IPS-20b (cell line): ENCODE data around the gene FZR1.

Source experiments
- H3K27ac ChIP-seq: one replicate; pipeline ENCODE4 v1.5.1; 2013; ENCODE audit warnings: low read length
- H3K27me3 ChIP-seq: 2 replicates; pipeline ENCODE4 v1.6.1; 2013; ENCODE audit warnings: mild to moderate bottlenecking, low read length, inconsistent platforms; ENCODE audit not compliant: insufficient read depth
- H3K36me3 ChIP-seq: 2 replicates; pipeline ENCODE4 v1.6.1; 2013; ENCODE audit warnings: low read depth, mild to moderate bottlenecking, inconsistent platforms, low read length, moderate library complexity; ENCODE audit not compliant: insufficient read depth
- H3K4me1 ChIP-seq: 2 replicates; pipeline ENCODE4 v1.6.1; 2013; ENCODE audit warnings: mild to moderate bottlenecking, control low read depth, inconsistent platforms, low read length, moderate library complexity; ENCODE audit not compliant: insufficient read depth
- H3K4me3 ChIP-seq: 2 replicates; pipeline ENCODE4 v1.5.1; 2013; ENCODE audit warnings: mild to moderate bottlenecking, low read length, inconsistent platforms
- H3K9ac ChIP-seq: 2 replicates; pipeline ENCODE4 v1.6.1; 2013; ENCODE audit warnings: low read depth, mild to moderate bottlenecking, inconsistent platforms, low read length, moderate library complexity
- H3K9me3 ChIP-seq: 2 replicates; pipeline ENCODE4 v1.6.1; 2013; ENCODE audit warnings: mild to moderate bottlenecking, low read depth, low read length, inconsistent platforms; ENCODE audit not compliant: insufficient read depth

FZR1 gene

DNA sequence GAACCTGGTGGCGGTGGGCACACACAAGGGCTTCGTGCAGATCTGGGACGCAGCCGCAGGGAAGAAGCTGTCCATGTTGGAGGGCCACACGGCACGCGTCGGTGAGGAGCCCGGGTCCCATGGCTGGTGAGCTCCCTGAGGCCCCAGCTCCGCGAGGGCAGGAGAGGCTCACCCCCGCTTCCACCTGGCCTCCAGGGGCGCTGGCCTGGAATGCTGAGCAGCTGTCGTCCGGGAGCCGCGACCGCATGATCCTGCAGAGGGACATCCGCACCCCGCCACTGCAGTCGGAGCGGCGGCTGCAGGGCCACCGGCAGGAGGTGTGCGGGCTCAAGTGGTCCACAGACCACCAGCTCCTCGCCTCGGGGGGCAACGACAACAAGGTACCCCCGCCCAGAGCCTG lies 25.6 kb downstream of the FZR1 start:
- Histone ChIP-seq H3K27ac (no peak overlapping the region), H3K9me3 (no peaks in the 10 kb centered on the region), H3K36me3 (peaks cover 49% of the 10 kb centered on the region)

GRCh38 chr19:3532154-3532786 lies 26.2 kb downstream of the FZR1 start:
- Histone ChIP-seq H3K36me3 (peaks cover 46% of the 10 kb centered on the region), H3K9me3 (no peaks in the 10 kb centered on the region), H3K9ac (no peak overlapping the region), H3K4me3 (no peak overlapping the region), H3K27me3 (no peaks in the 10 kb centered on the region), H3K27ac (no peak overlapping the region), H3K4me1 (no peaks in the 10 kb centered on the region)

More for the DNA sequence above, 25.6 kb downstream of the FZR1 start:
- H3K9ac ChIP-seq = no peak overlapping the region
- H3K4me3 ChIP-seq = no peak overlapping the region
- H3K4me1 ChIP-seq = no peaks in the 10 kb centered on the region
- no peaks in the 10 kb centered on the region for H3K27me3 ChIP-seq

DNA sequence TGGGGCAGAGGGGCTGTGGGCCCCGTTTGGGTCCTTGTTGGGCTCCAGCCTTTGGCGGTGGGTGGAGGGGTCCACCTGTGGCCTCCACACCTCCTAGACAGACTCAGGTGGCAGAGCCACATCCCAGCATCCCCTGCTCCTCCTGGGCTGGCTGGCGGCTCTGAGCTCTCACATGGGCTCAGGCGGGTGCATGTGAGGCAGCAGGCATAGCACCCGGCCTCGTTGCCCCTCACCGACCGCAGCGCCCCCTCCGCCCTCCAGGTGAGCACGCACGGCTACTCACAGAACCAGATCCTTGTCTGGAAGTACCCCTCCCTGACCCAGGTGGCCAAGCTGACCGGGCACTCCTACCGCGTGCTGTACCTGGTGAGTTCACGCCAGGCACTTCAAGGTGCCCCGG lies 26.9 kb downstream of the FZR1 start:
- Histone ChIP-seq H3K9ac (no peak overlapping the region), H3K27ac (no peak overlapping the region), H3K4me3 (no peak overlapping the region), H3K4me1 (no peaks in the 10 kb centered on the region), H3K27me3 (no peaks in the 10 kb centered on the region), H3K36me3 (peaks cover 42% of the 10 kb centered on the region), H3K9me3 (no peaks in the 10 kb centered on the region)

- Histone ChIP-seq H3K36me3 (peaks cover 42% of the 10 kb centered on the region), H3K4me3 (no peak overlapping the region), H3K4me1 (no peaks in the 10 kb centered on the region)
These were observed 27.6 kb downstream of the FZR1 start for GRCh38 chr19:3533563-3534216.

GRCh38 chr19:3534375-3535234 lies 28.5 kb downstream of the FZR1 start:
- H3K27me3 ChIP-seq = no peaks in the 10 kb centered on the region
- no peaks in the 10 kb centered on the region for H3K4me1 ChIP-seq
- peaks cover 42% of the 10 kb centered on the region for H3K36me3 ChIP-seq
- H3K4me3 ChIP-seq = no peak overlapping the region
- no peak overlapping the region for H3K9ac ChIP-seq
- H3K9me3 ChIP-seq = no peaks in the 10 kb centered on the region
- no peak overlapping the region for H3K27ac ChIP-seq

More at GRCh38 chr19:3533563-3534216, 27.6 kb downstream of the FZR1 start:
- H3K9me3 ChIP-seq = no peaks in the 10 kb centered on the region
- H3K27me3 ChIP-seq = no peaks in the 10 kb centered on the region
- H3K9ac ChIP-seq = no peak overlapping the region
- H3K27ac ChIP-seq = no peak overlapping the region

DNA sequence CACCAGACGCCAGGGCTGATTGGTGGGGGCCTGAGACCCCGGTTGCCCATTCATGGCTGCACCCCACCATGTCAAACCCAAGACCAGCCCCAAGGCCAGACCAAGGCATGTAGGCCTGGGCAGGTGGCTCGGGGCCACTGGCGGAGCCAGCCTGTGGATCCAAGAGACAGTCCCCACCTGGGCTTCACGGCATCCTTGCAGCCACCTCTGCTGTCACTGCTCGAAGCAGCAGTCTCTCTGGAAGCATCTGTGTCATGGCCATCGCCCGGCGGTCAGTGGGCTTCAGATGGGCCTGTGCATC lies 29.1 kb downstream of the FZR1 start:
- H3K36me3 ChIP-seq = peaks cover 42% of the 10 kb centered on the region
- no peak overlapping the region for H3K9ac ChIP-seq
- no peak overlapping the region for H3K27ac ChIP-seq
- no peak overlapping the region for H3K4me3 ChIP-seq
- no peaks in the 10 kb centered on the region for H3K4me1 ChIP-seq
- H3K27me3 ChIP-seq = no peaks in the 10 kb centered on the region
- no peaks in the 10 kb centered on the region for H3K9me3 ChIP-seq

- no peaks in the 10 kb centered on the region for H3K27me3 ChIP-seq
- H3K4me1 ChIP-seq = no peaks in the 10 kb centered on the region
- H3K27ac ChIP-seq = no peak overlapping the region
- no peak overlapping the region for H3K4me3 ChIP-seq
- H3K9ac ChIP-seq = no peak overlapping the region
- H3K9me3 ChIP-seq = no peaks in the 10 kb centered on the region
- H3K36me3 ChIP-seq = peaks cover 42% of the 10 kb centered on the region
These were observed 29.5 kb downstream of the FZR1 start for GRCh38 chr19:3535563-3535965.

- no peaks in the 10 kb centered on the region for H3K27me3 ChIP-seq
- H3K36me3 ChIP-seq = peaks cover 40% of the 10 kb centered on the region
- H3K4me1 ChIP-seq = no peaks in the 10 kb centered on the region
- no peaks in the 10 kb centered on the region for H3K9me3 ChIP-seq
- H3K4me3 ChIP-seq = no peak overlapping the region
- no peak overlapping the region for H3K27ac ChIP-seq
- H3K9ac ChIP-seq = no peak overlapping the region
These were observed 29.9 kb downstream of the FZR1 start for GRCh38 chr19:3535981-3536380.

DNA sequence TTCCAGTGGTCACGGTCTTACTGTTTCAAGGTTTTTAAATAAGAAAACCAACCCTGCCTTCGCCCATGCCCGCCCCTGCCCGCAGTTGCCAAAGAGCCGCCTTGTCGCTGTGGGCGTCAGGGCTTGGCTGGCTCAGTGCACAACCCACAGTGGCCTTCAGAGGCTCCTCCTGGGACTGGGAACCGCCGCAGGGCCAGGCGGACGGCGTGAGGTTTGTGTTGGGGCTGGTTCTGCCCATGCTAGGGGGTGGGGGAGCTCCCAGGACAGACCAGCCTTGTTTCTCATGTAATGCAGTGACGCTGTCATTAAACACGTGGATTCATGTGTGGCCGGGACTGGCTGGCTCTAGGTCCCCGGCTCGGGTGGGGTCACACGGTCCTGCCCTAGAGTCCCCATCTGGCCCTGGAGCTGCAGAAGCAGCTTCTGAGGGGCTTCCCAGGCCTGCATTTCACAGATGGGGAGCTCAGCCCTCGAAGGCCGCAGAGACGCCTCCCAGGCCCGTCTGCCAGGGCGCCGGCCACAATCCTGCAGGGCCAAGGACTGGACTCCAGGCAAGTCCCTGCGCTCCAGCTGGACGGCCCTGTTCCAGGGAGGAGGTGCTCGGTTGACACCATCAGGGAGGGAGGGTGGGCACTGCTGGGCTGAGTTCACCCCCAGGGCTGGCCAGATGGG lies 30.5 kb downstream of the FZR1 start:
- Histone ChIP-seq H3K9me3 (no peaks in the 10 kb centered on the region), H3K36me3 (peaks cover 35% of the 10 kb centered on the region), H3K9ac (no peak overlapping the region), H3K27me3 (no peaks in the 10 kb centered on the region), H3K4me1 (no peaks in the 10 kb centered on the region), H3K27ac (no peak overlapping the region), H3K4me3 (no peak overlapping the region)

- Histone ChIP-seq H3K9ac (no peak overlapping the region), H3K9me3 (no peaks in the 10 kb centered on the region), H3K27ac (no peak overlapping the region), H3K36me3 (peaks cover 32% of the 10 kb centered on the region), H3K27me3 (no peaks in the 10 kb centered on the region), H3K4me1 (no peaks in the 10 kb centered on the region), H3K4me3 (no peak overlapping the region)
These were observed 31.0 kb downstream of the FZR1 start for GRCh38 chr19:3537101-3537437.

DNA sequence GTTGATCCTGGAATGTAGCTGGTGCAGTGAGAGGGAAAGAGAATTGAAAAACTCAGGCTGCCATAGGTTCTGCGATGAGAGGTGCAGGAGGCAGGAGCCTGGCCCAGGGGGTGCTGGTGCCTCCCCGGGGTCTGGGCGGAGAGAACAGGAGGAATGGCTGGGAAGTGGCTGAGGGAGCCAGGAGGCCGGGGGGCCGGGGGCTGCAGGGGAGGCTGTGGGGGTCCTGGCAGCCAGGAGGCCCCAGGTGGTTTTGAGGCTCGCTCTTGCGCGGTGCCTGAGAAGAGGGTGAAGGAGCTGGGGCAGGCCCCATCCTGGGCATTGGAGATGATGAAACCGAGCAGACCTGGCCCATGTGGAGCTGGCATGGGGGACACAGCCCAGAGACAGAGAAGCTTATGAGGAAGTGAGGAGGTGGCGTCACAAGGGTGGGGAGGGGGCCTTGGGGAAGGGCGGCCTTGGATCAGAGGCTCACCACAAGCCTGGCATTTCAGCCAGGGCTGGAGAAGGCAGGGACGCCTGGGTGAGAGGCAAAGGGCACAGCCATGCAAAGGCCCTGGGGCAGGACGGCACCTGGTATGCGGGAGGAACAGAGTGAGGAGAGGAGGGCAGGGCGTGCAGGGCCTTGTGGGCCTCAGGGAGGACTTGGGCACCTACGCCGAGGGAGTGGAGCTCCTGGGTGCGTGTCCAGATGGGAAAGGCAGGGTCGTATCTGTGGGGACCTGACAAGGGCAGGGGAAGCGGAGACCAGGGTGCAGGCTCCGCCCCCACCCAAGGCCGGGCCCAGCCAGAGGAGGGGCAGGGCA lies 31.5 kb downstream of the FZR1 start:
- Histone ChIP-seq H3K27me3 (no peaks in the 10 kb centered on the region), H3K9ac (no peak overlapping the region), H3K27ac (no peak overlapping the region), H3K9me3 (no peaks in the 10 kb centered on the region), H3K4me3 (no peak overlapping the region), H3K36me3 (peaks cover 26% of the 10 kb centered on the region), H3K4me1 (no peaks in the 10 kb centered on the region)
